ENCODE results near the gene BICC1. TPM values are rescaled to one million over a fixed set of nuclear protein-coding genes. Genes with fewer than 3 reads are reported as not detected.

The BICC1 gene
- total RNA-seq, 1 donor from 2014 or later = 15.2 TPM

GRCh38 chr10:58516671-58517070 is 4.0 kb downstream of the BICC1 start:
- Mint-ChIP-seq H3K9me3 (no peaks in the 10 kb centered on the region), H3K36me3 (peaks cover 12% of the 10 kb centered on the region), H3K4me3 (no peak overlapping the region), H3K27me3 (peaks cover 6% of the 10 kb centered on the region), H3K27ac (no peak overlapping the region), H3K4me1 (ENCODE audit: unreplicated experiment) (peaks cover 19% of the 10 kb centered on the region)
- TF ChIP-seq CTCF (conservative IDR thresholded peaks at IDR 0.05) = no peak
- DNase-seq (ENCODE audit: extremely low spot score, unreplicated experiment) = no peak

GRCh38 chr10:58517081-58517480 is 4.4 kb downstream of the BICC1 start:
- H3K4me1 Mint-ChIP-seq (ENCODE audit: unreplicated experiment) = peaks cover 19% of the 10 kb centered on the region
- H3K9me3 Mint-ChIP-seq = no peaks in the 10 kb centered on the region
- H3K36me3 Mint-ChIP-seq = peaks cover 12% of the 10 kb centered on the region
- DNase-seq (ENCODE audit: extremely low spot score, unreplicated experiment) = no peak
- no peak overlapping the region for H3K4me3 Mint-ChIP-seq
- peaks cover 5% of the 10 kb centered on the region for H3K27me3 Mint-ChIP-seq
- H3K27ac Mint-ChIP-seq = no peak overlapping the region
- TF ChIP-seq CTCF (conservative IDR thresholded peaks at IDR 0.05) = no peak

GRCh38 chr10:58517491-58518355 is 5.1 kb downstream of the BICC1 start:
- H3K27me3 Mint-ChIP-seq = no peaks in the 10 kb centered on the region
- TF ChIP-seq CTCF (conservative IDR thresholded peaks at IDR 0.05) = no peak
- H3K27ac Mint-ChIP-seq = no peak overlapping the region
- H3K36me3 Mint-ChIP-seq = peaks cover 17% of the 10 kb centered on the region
- DNase-seq (ENCODE audit: extremely low spot score, unreplicated experiment) = no peak
- H3K4me3 Mint-ChIP-seq = no peak overlapping the region
- H3K9me3 Mint-ChIP-seq = no peaks in the 10 kb centered on the region
- peaks cover 19% of the 10 kb centered on the region for H3K4me1 Mint-ChIP-seq (ENCODE audit: unreplicated experiment)

GRCh38 chr10:58518775-58519174 is 6.1 kb downstream of the BICC1 start:
- H3K4me1 Mint-ChIP-seq (ENCODE audit: unreplicated experiment) = peaks cover 18% of the 10 kb centered on the region
- TF ChIP-seq CTCF (conservative IDR thresholded peaks at IDR 0.05) = no peak
- no peak overlapping the region for H3K4me3 Mint-ChIP-seq
- H3K27ac Mint-ChIP-seq = no peak overlapping the region
- no peaks in the 10 kb centered on the region for H3K9me3 Mint-ChIP-seq
- H3K27me3 Mint-ChIP-seq = no peaks in the 10 kb centered on the region
- peaks cover 18% of the 10 kb centered on the region for H3K36me3 Mint-ChIP-seq
- DNase-seq (ENCODE audit: extremely low spot score, unreplicated experiment) = no peak

GRCh38 chr10:58529077-58529728 is 16.5 kb downstream of the BICC1 start:
- Mint-ChIP-seq H3K36me3 (peaks cover 7% of the 10 kb centered on the region), H3K4me3 (no peak overlapping the region), H3K9me3 (no peaks in the 10 kb centered on the region), H3K4me1 (ENCODE audit: unreplicated experiment) (no peaks in the 10 kb centered on the region), H3K27ac (no peak overlapping the region), H3K27me3 (no peaks in the 10 kb centered on the region)
- DNase-seq (ENCODE audit: extremely low spot score, unreplicated experiment) = no peak
- TF ChIP-seq CTCF (conservative IDR thresholded peaks at IDR 0.05) = no peak

Data from type B pancreatic cell (in vitro differentiated cells).